Stimulated activated naive CD8-positive, alpha-beta T cell treated with anti-CD3 and anti-CD28 coated beads, Interleukin-15, Interleukin-2, amounts not matched to agents 100 ng/mL and 50 ng/mL, for 24 hours (primary cell): ENCODE results near the gene DUSP23.

Experiments used
- H3K27ac Mint-ChIP-seq: one replicate; pipeline ENCODE4 v1.8.0; 2021; ENCODE audit warnings: mild to moderate bottlenecking, mixed read lengths
- H3K27me3 Mint-ChIP-seq: one replicate; pipeline ENCODE4 v1.8.0; 2021; ENCODE audit warnings: mixed read lengths
- H3K36me3 Mint-ChIP-seq: one replicate; pipeline ENCODE4 v1.8.0; 2021; ENCODE audit warnings: low read depth, mixed read lengths
- H3K4me1 Mint-ChIP-seq: one replicate; pipeline ENCODE4 v1.8.0; 2021; ENCODE audit warnings: low read depth, mixed read lengths
- H3K4me3 Mint-ChIP-seq: one replicate; pipeline ENCODE4 v1.8.0; 2021; ENCODE audit warnings: mild to moderate bottlenecking, mixed read lengths
- H3K9me3 Mint-ChIP-seq: one replicate; pipeline ENCODE4 v1.8.0; 2021; ENCODE audit warnings: mixed read lengths

The DUSP23 gene

GRCh38 chr1:159780583-159781582, at the start of gene DUSP23:
Gene DUSP23 (plus strand): TSS chr1:159780962. CDS start chr1:159781101, 139 bp downstream.
- H3K4me3 Mint-ChIP-seq: peak within 1 kb of the TSS; percentile 75
- H3K4me1 Mint-ChIP-seq: peaks cover 13% of the 10 kb centered on the region
- peak within 1 kb of the TSS; percentile 43 for H3K27ac Mint-ChIP-seq
- no peaks in the 10 kb centered on the region for H3K36me3 Mint-ChIP-seq
- H3K9me3 Mint-ChIP-seq: no peaks in the 10 kb centered on the region
- H3K27me3 Mint-ChIP-seq: no peaks in the 10 kb centered on the region

GRCh38 chr1:159737238-159737916, 43.4 kb upstream of the DUSP23 start:
- Mint-ChIP-seq H3K27ac (no peak overlapping the region), H3K27me3 (peaks cover 17% of the 10 kb centered on the region), H3K36me3 (peaks cover 3% of the 10 kb centered on the region), H3K4me3 (no peak overlapping the region), H3K9me3 (peaks cover 4% of the 10 kb centered on the region), H3K4me1 (no peaks in the 10 kb centered on the region)

DNA sequence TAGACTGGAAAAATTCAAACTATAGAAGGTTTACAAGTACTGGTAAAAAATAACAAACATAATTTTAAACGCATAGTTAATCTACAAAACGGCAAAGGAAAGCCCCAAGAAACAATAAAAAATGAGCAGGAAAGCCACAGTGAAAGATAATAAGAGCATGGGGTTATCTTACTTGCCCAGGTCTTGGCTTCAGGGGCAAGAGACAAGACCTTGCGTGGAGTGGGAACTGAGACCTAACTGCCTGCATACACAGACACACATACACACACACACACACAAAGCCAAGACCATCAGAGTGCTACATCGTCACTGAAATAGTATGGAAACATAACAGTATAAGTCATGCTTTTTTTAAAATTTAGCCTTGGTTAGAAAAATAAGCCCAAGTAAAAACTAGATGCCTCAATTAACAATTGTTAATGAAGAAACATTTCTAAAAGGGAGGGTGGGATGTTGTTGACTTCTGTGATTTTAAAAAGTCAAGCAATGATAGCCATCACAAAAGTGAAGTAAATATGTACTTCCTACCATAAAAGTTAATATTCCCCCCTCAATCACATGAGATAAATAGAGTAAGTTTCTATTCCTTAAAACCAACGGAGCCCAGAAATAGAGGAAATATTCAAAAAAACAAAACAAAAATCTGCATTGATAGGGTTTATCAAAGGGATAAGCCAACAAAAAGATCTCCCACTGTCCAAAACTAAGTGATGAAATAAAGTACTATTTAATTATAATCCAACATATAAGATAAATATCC, 36.9 kb upstream of the DUSP23 start:
- H3K27ac Mint-ChIP-seq: no peak overlapping the region

GRCh38 chr1:159746666-159747065, 34.1 kb upstream of the DUSP23 start:
- Mint-ChIP-seq H3K4me3 (no peak overlapping the region), H3K36me3 (peaks cover 4% of the 10 kb centered on the region), H3K9me3 (peaks cover 5% of the 10 kb centered on the region), H3K4me1 (no peaks in the 10 kb centered on the region), H3K27me3 (peaks cover 11% of the 10 kb centered on the region), H3K27ac (no peak overlapping the region)

More for the DNA sequence above, 36.9 kb upstream of the DUSP23 start:
- no peaks in the 10 kb centered on the region for H3K4me1 Mint-ChIP-seq
- H3K9me3 Mint-ChIP-seq: peaks cover 5% of the 10 kb centered on the region
- H3K36me3 Mint-ChIP-seq: peaks cover 4% of the 10 kb centered on the region
- peaks cover 11% of the 10 kb centered on the region for H3K27me3 Mint-ChIP-seq
- H3K4me3 Mint-ChIP-seq: no peak overlapping the region

DNA sequence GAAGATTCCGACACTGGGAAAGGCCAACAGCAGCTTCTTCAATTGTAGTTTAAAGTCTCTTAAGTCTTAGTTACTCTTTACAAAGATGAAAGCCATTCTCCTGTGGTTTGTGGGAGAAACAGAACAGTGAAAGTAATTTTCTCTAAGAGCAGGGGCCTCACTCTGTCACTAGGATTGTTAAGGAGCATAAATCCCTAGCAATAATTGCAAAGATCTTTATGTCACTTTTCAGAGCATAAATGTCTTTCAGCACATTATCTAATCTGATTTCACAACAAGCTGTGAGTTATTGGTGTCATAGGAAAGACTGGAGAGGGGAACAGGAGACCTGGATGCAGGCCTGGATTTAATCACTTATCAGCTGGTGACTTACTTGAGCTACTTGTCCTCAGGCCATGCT, 32.4 kb upstream of the DUSP23 start:
- no peaks in the 10 kb centered on the region for H3K36me3 Mint-ChIP-seq

DNA sequence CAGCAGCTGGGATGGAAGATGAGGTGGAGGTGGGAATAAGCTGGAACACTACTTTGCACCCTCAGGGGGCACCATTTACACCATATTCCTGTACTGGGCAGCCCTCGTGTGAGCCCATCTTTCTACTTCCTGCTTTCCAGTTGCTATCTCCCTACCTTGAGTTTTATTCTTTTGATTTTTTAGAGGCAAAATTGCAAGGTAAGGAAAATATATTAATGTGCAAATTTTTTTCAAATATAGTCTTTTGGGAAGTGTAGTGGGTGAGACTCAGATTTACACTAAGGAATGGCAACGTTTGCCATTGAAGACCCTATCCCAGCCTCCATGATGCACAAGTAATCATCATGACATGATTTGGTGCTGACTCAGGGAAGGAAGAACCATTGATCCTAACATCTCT, 31.1 kb upstream of the DUSP23 start:
- H3K36me3 Mint-ChIP-seq: no peaks in the 10 kb centered on the region
- no peak overlapping the region for H3K4me3 Mint-ChIP-seq
- peaks cover 3% of the 10 kb centered on the region for H3K27me3 Mint-ChIP-seq
- H3K27ac Mint-ChIP-seq: no peak overlapping the region
- no peaks in the 10 kb centered on the region for H3K9me3 Mint-ChIP-seq
- no peaks in the 10 kb centered on the region for H3K4me1 Mint-ChIP-seq

More for the DNA sequence above, 32.4 kb upstream of the DUSP23 start:
- no peaks in the 10 kb centered on the region for H3K9me3 Mint-ChIP-seq
- peaks cover 3% of the 10 kb centered on the region for H3K27me3 Mint-ChIP-seq
- H3K4me1 Mint-ChIP-seq: no peaks in the 10 kb centered on the region
- H3K27ac Mint-ChIP-seq: no peak overlapping the region
- no peak overlapping the region for H3K4me3 Mint-ChIP-seq

DNA sequence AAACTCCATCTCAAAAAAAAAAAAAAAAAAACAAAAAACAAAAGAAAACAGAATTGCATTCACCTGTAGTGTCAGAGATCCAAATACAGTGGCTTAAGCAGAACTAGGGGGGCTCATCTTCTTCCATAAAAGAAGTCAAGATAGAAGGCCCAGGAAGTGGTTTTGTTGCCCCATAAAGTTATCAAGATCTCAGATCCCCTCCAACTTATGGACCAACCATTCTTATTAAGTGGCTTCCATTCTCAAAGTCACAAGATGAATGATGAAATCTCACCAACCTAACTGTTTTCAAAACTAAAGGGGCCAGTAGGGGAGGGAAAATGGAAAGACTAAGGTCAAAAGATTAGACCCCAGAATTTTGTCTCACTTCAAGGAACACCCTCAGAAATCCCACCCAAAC, 30.1 kb upstream of the DUSP23 start:
- H3K27ac Mint-ChIP-seq: no peak overlapping the region
- peaks cover 3% of the 10 kb centered on the region for H3K27me3 Mint-ChIP-seq
- H3K4me3 Mint-ChIP-seq: no peak overlapping the region
- no peaks in the 10 kb centered on the region for H3K4me1 Mint-ChIP-seq
- H3K9me3 Mint-ChIP-seq: no peaks in the 10 kb centered on the region
- no peaks in the 10 kb centered on the region for H3K36me3 Mint-ChIP-seq

GRCh38 chr1:159751031-159751430, 29.7 kb upstream of the DUSP23 start:
- Mint-ChIP-seq H3K4me3 (no peak overlapping the region), H3K9me3 (no peaks in the 10 kb centered on the region), H3K36me3 (no peaks in the 10 kb centered on the region), H3K27me3 (peaks cover 3% of the 10 kb centered on the region), H3K4me1 (no peaks in the 10 kb centered on the region), H3K27ac (no peak overlapping the region)

DNA sequence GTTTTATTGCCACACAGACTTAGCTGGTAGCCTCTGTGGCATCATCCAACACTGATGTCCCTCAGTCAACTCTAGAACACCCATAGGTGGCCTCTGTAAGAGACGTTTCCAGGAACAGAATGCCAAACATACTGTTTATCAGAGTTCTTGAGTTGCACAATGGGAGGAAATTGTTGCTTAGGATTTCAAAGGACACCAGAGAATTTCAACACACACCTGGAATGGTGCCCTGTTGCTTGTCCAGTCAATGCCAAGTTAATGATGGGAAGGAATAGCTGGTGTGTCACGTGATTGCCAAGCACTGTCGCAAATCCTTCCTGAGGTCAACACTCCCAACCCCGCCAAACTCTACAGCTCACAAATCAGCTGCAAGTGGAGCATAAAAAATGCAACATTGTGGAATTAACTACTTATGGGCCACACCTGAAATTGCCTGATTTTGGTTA, 28.6 kb upstream of the DUSP23 start:
- no peak overlapping the region for H3K27ac Mint-ChIP-seq
- no peaks in the 10 kb centered on the region for H3K9me3 Mint-ChIP-seq
- no peaks in the 10 kb centered on the region for H3K36me3 Mint-ChIP-seq
- no peak overlapping the region for H3K4me3 Mint-ChIP-seq
- peaks cover 3% of the 10 kb centered on the region for H3K27me3 Mint-ChIP-seq
- no peaks in the 10 kb centered on the region for H3K4me1 Mint-ChIP-seq

DNA sequence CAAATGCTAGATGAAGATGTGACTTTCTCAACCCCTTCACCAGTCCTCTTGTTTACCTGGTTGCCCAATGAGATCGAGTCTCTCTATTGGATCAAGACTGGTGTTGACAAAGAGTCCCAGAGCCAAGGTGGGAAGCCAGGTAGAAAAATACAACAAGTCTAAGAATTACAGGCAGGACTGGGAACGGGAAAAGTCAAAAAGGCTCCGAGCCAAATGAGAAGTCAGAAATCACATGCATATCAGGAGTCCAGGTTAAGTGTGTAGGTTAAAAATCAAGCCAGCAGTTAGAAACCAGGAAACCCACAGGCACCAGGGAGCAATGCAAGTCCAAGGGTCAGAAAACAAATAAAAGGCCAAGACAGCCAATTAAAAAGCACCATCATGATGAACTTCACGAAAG, 27.4 kb upstream of the DUSP23 start:
- H3K9me3 Mint-ChIP-seq: no peaks in the 10 kb centered on the region
- H3K27me3 Mint-ChIP-seq: peaks cover 3% of the 10 kb centered on the region
- H3K4me1 Mint-ChIP-seq: no peaks in the 10 kb centered on the region
- H3K4me3 Mint-ChIP-seq: no peak overlapping the region
- no peak overlapping the region for H3K27ac Mint-ChIP-seq
- no peaks in the 10 kb centered on the region for H3K36me3 Mint-ChIP-seq

DNA sequence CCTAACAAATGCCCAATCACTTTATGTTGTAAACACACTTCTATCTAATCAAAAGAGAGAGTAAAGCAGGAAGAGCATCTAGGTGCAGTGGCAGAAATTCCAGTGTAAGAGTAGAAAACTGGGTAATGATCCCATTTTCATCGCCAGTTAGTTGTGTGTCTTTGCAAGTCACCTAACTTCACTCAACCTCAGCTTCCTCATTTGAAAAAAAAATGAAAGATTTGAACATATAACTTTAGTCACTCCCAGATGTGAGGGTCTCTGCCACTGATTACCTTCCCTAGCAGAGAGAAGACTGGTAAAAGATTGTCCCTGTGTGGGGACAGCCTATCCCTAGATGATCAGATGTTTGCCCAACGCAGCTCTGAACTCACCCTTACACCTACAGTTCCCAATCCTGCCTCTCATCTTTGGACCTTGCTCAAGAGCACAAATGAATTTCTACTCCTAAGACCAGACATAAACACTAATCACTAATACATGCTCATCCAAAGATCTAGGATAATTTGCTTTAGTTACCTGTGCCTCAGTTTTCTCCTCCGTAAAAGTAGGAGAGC, 25.2 kb upstream of the DUSP23 start:
- H3K27ac Mint-ChIP-seq: no peak overlapping the region
- H3K27me3 Mint-ChIP-seq: peaks cover 3% of the 10 kb centered on the region
- no peaks in the 10 kb centered on the region for H3K4me1 Mint-ChIP-seq
- no peak overlapping the region for H3K4me3 Mint-ChIP-seq
- H3K36me3 Mint-ChIP-seq: no peaks in the 10 kb centered on the region
- H3K9me3 Mint-ChIP-seq: no peaks in the 10 kb centered on the region

DNA sequence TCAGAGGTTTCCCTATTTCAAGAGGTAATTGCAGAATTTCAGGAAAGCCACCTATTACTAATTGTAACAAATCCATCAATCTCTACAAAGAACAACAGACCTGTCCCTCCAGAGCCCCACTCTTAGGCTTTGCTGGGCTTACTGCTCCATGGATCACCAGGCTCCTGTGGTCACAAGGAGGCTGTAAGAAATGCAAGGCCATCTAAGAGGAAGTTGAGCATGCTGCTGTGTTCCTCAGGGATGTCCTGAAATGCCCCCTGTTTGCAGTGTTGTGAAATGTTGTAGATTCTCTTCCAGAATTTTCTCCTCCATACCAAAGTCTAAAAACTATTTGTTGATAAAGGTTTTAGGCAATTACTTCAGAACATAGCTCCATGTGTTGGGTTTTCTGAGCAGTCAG, 24.4 kb upstream of the DUSP23 start:
- H3K9me3 Mint-ChIP-seq: no peaks in the 10 kb centered on the region
- H3K4me1 Mint-ChIP-seq: no peaks in the 10 kb centered on the region
- H3K36me3 Mint-ChIP-seq: no peaks in the 10 kb centered on the region
- no peak overlapping the region for H3K27ac Mint-ChIP-seq
- peaks cover 3% of the 10 kb centered on the region for H3K27me3 Mint-ChIP-seq
- no peak overlapping the region for H3K4me3 Mint-ChIP-seq

DNA sequence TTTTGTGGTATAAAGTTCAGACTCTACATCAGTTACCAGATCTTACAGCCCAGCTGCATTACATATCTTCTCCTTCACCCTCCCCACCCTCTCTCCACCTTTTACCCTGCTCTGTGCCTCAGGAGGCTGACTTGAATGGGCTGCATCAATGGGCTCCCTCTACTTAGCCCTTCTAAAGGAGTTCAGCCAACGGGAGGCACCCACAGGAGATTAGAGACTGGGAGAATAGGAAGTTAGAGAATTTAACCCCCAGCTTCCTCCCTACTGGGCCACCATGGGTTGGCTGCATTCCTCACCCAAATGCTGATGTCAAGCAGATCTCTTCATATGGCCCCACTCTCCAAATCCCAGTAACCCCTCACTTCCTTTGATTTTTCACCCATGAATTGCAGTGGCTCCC, 17.1 kb upstream of the DUSP23 start:
- Mint-ChIP-seq H3K4me3 (no peak overlapping the region), H3K9me3 (no peaks in the 10 kb centered on the region), H3K27me3 (no peaks in the 10 kb centered on the region), H3K4me1 (no peaks in the 10 kb centered on the region), H3K36me3 (no peaks in the 10 kb centered on the region), H3K27ac (no peak overlapping the region)

GRCh38 chr1:159765806-159766205, 15.0 kb upstream of the DUSP23 start:
- peaks cover 5% of the 10 kb centered on the region for H3K27me3 Mint-ChIP-seq
- H3K9me3 Mint-ChIP-seq: no peaks in the 10 kb centered on the region
- no peaks in the 10 kb centered on the region for H3K36me3 Mint-ChIP-seq
- H3K27ac Mint-ChIP-seq: no peak overlapping the region
- no peak overlapping the region for H3K4me3 Mint-ChIP-seq
- no peaks in the 10 kb centered on the region for H3K4me1 Mint-ChIP-seq
